IPS-18c (cell line): Measurements from ENCODE around the gene CEP164.
"Not testable (repeated sequence)": the region's sequence is repeated elsewhere in the genome, so short reads cannot be mapped to it uniquely, and the experiment has no call there.

Source experiments
- H3K4me3 ChIP-seq: 2 replicates; pipeline ENCODE4 v1.7.0; 2013; ENCODE audit warnings: low read depth, mild to moderate bottlenecking, low read length, moderate library complexity; ENCODE audit not compliant: insufficient read depth
- H3K9me3 ChIP-seq: one replicate; pipeline ENCODE4 v1.6.1; 2013; ENCODE audit warnings: mild to moderate bottlenecking, low read length, moderate library complexity; ENCODE audit not compliant: control insufficient read depth, insufficient read depth

The CEP164 gene

GRCh38 chr11:117300773-117301172, 26.9 kb upstream of the CEP164 start:
- H3K9me3 ChIP-seq, result no peaks in the 10 kb centered on the region
- H3K4me3 ChIP-seq, result no peak overlapping the region

- Histone ChIP-seq H3K4me3 (no peak overlapping the region), H3K9me3 (no peaks in the 10 kb centered on the region)
Measured at GRCh38 chr11:117302228-117302627, 25.4 kb upstream of the CEP164 start.

- Histone ChIP-seq H3K9me3 (no peaks in the 10 kb centered on the region), H3K4me3 (no peak overlapping the region)
Measured at GRCh38 chr11:117303101-117303500, 24.6 kb upstream of the CEP164 start.

- no peak overlapping the region for H3K4me3 ChIP-seq
- no peaks in the 10 kb centered on the region for H3K9me3 ChIP-seq
Measured at GRCh38 chr11:117303646-117304315, 23.9 kb upstream of the CEP164 start.

GRCh38 chr11:117305145-117305544, 22.5 kb upstream of the CEP164 start:
- no peaks in the 10 kb centered on the region for H3K9me3 ChIP-seq
- no peak overlapping the region for H3K4me3 ChIP-seq

GRCh38 chr11:117309310-117309709, 18.3 kb upstream of the CEP164 start:
- no peak overlapping the region for H3K4me3 ChIP-seq
- no peaks in the 10 kb centered on the region for H3K9me3 ChIP-seq

- no peaks in the 10 kb centered on the region for H3K9me3 ChIP-seq
- H3K4me3 ChIP-seq, result no peak overlapping the region
Measured at GRCh38 chr11:117313091-117313490, 14.6 kb upstream of the CEP164 start.

GRCh38 chr11:117313828-117314768, 13.6 kb upstream of the CEP164 start:
- Histone ChIP-seq H3K4me3 (no peak overlapping the region; the same call in 1 of the 2 replicates), H3K9me3 (no peaks in the 10 kb centered on the region)

GRCh38 chr11:117314840-117315239, 12.8 kb upstream of the CEP164 start:
- no peak overlapping the region for H3K4me3 ChIP-seq
- no peaks in the 10 kb centered on the region for H3K9me3 ChIP-seq

GRCh38 chr11:117315285-117316196, 12.1 kb upstream of the CEP164 start:
- peak overlapping the region; percentile 71 for H3K4me3 ChIP-seq
- no peaks in the 10 kb centered on the region for H3K9me3 ChIP-seq

- Histone ChIP-seq H3K9me3 (no peaks in the 10 kb centered on the region), H3K4me3 (peak within 1 kb of the TSS; percentile 71)
Measured at GRCh38 chr11:117316197-117316961, 11.3 kb upstream of the CEP164 start, which contains the start of gene BACE1. TSS of gene BACE1 (minus strand) at chr11:117316256. CDS start at chr11:117315795, 461 bp downstream.

- H3K9me3 ChIP-seq, result no peaks in the 10 kb centered on the region
- no peak overlapping the region for H3K4me3 ChIP-seq
Measured at GRCh38 chr11:117318738-117319137, 8.9 kb upstream of the CEP164 start.

- Histone ChIP-seq H3K9me3 (no peaks in the 10 kb centered on the region), H3K4me3 (no peak overlapping the region)
Measured at GRCh38 chr11:117319214-117319840, 8.3 kb upstream of the CEP164 start.

- H3K9me3 ChIP-seq, result not testable (repeated sequence)
- H3K4me3 ChIP-seq, result peak overlapping the region; percentile 87; the same call in 1 of the 2 replicates
Measured at GRCh38 chr11:117327255-117327566, 443 bp upstream of the CEP164 start.

GRCh38 chr11:117328375-117329010, 839 bp downstream of the CEP164 start:
- H3K4me3 ChIP-seq, result peak overlapping the region; percentile 87
- H3K9me3 ChIP-seq, result no peaks in the 10 kb centered on the region

- Histone ChIP-seq H3K9me3 (peaks cover 4% of the 10 kb centered on the region), H3K4me3 (no peak overlapping the region)
Measured at GRCh38 chr11:117332843-117333242, 5.2 kb downstream of the CEP164 start.
